Measurements from ENCODE around the gene EPHB1.
A peak's percentile ranks its signal among the peaks of the same experiment; 100 is the strongest.
"Not testable (repeated sequence)": the region's sequence is repeated elsewhere in the genome, so short reads cannot be mapped to it uniquely, and the experiment has no call there.

EPHB1 gene

DNA sequence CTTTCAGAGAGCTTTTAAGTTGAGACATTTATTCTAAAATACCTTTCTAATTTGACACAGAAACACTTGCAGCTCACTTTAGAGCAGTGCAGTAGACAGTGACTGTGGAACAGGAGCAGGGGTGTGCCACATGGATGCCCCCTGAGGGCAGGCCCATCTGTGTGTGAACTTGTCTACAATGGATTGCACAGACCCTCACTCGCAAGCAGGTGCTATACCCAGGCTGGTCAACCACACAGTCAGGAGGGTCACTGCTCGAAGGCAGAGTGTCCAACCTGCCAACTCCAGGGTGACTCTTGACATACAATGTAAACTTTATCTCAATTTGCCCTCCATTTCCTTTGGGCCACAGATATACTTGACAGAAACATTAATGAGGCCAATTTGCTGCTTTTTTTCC is 437.2 kb downstream of the EPHB1 start:
- DNase-seq, result no peak

- DNase-seq, result not testable (repeated sequence)
Measured at GRCh38 chr3:135233476-135233875, 438.4 kb downstream of the EPHB1 start.

DNA sequence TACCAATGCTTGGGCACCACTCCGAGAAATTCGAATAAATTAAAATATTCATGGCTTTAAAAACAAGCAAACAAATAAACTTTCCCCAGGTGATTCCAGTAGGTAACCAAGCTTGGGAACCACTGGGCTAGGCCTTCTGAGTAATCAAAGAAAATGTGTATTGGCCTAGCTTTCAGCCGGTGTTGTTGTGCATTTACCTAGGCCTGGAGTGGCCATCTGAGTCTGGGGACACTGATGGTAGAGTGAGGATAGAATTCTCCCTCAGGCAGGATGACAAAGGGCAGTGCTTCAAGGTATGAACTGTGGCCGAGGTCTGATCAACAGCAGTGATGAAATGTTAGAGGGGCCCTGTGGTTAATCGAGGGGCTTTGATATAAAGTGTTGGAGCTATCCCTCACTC is 440.5 kb downstream of the EPHB1 start:
- DNase-seq, result no peak

DNA sequence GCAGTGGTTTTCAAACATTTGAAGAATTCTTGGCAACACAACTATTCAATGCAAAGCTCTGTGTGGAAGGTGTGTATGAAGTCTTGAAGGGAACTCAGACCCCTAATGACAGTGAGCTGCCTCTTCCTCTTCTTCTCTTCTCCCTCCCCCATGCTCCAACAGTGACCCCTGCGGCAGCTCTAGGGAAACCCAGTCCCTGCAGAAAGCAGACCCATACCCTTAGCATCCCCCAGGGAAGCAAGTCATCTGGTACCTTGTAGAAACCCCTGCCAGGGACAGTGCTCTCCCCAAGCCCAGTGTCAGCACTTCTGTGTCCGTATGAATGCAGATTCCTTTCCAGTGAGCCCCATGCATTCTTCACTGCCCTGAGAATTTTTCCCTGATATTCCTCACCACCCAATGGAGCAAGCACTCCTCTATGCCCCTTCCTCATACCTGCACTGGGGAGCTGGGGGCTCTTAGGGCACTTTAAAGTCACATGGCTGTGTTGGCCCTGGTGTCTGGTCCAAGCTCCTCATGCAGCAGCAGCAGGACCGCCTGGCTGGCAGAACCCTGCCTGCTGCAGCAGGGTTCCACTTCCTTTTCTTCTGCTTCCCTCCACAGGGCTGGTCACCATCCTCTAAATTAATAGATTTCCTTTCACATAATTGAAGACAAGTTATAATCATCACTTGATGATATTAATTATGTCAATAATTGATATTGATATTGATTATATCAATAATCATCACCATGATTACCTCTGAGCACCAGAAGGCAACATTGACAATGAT is 442.5 kb downstream of the EPHB1 start:
- peak in 1 of 3 donors; percentile 9 for DNase-seq

DNA sequence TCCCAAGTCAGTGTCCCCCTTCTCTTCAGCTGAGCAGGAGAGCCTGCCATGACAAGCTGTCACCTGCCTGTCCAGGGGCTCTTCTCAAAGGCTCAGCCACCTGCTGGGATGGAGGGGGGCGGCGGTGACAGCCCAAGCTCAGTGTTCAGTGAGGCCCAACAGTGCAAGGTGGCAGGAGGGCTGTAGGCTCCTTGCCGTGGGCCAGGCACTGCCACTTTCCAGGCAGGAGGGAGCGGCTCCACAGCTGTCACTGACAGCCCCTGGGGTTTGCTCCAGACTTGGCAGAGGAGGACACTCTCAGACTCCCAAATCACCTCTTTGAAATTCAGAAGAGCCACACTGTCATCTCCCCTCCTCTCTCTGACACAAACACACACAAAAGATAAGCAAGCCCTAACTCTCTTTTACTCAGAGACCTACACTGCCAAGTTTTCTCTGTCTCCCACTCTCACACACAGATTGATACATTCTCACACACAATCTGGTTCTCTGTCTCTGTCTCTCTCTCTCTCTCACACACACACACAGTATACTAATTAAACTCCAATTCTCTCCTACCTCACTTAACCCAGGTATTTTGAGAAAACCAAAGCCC is 443.3 kb downstream of the EPHB1 start:
- DNase-seq, result no peak

DNA sequence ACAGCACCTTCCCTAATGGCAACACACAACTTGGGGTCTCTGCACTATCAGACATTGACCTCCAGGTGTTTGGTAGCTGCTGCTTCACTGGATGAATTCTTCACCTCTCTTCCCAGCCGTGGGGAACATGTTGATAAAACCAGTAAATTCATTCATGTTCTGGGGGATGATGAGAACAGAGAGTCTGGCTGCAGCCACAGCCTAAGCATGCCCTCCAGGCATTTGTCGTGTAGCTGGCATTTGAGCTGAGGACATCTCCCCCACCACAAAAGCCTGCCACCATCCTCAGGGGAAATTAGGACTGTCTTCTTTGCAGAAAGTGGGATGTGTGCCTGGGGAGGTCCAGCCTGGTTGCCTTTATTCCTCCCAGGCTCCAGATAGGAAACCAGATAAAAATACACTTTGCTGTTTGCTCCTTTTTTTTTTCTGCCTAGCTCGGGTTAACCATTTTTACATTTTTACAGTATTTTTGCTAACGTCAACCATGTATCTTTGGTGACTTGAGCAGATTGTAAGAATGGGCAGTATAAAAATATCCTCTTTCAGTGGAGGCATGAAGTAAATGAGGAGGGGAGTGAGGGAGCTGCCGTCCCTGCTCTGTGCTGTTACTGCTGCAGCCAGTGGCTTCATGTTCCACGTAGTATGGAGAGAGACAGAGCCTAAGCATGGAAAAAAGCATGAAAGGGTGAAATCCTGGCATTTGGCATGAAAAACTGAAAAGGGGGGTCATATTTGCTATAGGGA is 444.0 kb downstream of the EPHB1 start:
- DNase-seq, result no peak

DNA sequence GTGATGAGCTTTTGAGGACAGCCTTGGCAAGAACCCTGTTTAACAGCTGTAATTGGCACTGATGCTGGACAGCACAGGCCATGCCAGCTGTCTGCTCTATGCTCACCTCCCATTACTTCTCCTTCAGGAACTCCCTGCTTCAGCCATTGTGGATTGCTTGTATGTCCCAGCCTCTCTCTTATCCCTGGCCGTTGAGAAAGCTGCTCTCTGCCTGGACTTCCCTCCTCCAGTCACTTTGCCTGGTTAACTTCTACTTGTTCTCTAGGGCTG is 444.5 kb downstream of the EPHB1 start:
- no peak for DNase-seq

- peak in 2 of 3 donors; percentile 9 to 27 for DNase-seq
Measured at GRCh38 chr3:135240426-135240825, 445.4 kb downstream of the EPHB1 start.

GRCh38 chr3:135242285-135242684 is 447.2 kb downstream of the EPHB1 start:
- DNase-seq, result no peak

GRCh38 chr3:135243616-135244015 is 448.6 kb downstream of the EPHB1 start:
- DNase-seq, result no peak

DNA sequence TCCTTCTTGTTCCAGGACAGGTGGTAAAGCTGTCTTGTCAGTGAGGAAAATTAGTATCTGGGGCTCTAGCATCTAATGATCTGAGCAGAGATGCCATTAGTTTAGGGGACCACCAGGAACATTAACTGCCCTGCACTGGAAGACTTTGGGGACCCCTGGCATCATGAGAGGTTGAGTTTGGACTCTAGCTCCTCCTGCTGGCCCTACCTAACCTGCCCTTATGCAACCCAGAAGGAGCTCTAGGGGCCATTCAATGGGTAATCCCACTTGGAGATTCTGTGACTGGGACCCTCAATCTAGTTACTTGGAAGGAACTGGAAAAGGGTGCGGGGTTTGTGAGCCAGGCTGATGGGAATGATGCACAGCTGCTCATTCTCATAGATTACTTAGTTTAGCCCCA is 451.0 kb downstream of the EPHB1 start:
- no peak for DNase-seq

DNA sequence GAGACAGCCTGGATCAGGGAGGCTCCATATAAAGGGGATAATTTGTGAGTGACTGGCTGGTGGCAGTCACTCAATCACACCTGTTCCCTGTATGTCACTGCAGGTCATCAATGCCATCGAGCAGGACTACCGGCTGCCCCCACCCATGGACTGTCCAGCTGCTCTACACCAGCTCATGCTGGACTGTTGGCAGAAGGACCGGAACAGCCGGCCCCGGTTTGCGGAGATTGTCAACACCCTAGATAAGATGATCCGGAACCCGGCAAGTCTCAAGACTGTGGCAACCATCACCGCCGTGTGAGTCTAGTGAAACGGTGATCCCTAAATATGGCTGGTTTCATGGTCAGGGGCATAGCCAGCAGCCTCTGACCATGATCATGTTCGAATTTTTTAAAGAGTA is 453.2 kb downstream of the EPHB1 start:
- no peak for DNase-seq

- no peak for DNase-seq
Measured at GRCh38 chr3:135249186-135249585, 454.1 kb downstream of the EPHB1 start.

GRCh38 chr3:135258916-135259315 is 463.9 kb downstream of the EPHB1 start:
- DNase-seq, result no peak

- no peak for DNase-seq
Measured at GRCh38 chr3:135260025-135260424, 465.0 kb downstream of the EPHB1 start.

DNA sequence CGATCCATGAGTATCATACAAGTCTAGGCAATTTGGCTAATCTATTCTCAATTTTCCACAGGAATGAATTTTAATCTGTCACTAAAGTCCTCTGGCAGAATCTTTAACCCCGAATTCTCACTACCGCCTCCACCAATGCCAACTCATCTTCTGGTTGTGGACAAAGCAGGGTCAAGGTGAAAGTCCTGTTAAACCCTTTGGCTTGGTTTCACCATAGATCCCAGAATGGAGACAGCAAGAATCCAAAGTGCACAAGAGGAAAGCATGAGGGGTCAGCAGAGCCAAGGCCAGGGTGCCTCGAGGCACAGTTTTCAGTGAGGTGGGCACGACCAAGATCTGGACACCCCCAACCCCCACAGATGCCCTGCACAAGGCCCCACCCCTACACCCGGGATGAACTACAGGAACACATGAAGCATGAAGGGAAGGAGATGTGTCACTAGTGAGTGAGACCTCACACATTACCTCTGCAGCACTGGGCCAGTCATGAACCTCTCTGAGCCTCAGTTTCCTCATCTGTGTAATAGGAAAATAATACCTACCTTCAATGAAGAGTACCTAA is 466.2 kb downstream of the EPHB1 start:
- DNase-seq, result no peak

DNA sequence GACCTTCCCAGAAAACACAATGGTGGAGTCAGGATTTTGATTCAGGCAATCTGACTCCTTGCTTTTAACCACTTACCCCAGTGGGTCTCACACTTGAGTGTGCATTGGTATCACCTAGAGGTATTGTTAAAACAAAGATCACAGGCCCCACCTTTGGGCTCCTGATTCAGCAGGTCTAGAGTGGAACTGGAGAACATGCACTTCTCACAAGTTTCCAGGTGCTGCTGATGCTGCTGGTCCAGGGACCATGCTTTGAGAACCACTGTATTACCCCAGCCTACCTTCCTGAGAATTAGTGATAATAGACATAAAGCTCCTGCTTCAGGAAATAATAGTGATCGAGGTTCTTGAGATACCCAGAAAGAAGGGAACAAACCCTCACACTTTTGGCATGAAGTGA is 466.9 kb downstream of the EPHB1 start:
- DNase-seq, result no peak

DNA sequence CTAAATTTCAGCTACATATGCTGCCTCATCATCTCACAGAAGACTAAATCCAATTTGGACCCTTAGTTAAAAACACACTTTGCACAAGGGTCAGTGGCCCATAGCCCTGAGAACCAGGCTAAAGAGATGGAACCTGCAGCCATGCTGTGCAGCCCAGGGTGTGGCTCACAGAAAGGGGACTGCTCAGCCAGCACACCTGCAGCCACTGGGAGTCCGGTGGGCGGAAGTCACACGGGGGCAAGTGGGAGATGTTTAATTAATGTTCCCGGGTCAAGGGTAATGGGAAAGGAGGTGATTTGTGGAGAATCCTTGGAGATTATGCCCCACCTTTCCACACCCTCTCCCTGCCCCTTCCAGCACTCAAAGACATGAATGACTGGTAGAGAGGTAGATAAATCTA is 467.4 kb downstream of the EPHB1 start:
- no peak for DNase-seq

DNA sequence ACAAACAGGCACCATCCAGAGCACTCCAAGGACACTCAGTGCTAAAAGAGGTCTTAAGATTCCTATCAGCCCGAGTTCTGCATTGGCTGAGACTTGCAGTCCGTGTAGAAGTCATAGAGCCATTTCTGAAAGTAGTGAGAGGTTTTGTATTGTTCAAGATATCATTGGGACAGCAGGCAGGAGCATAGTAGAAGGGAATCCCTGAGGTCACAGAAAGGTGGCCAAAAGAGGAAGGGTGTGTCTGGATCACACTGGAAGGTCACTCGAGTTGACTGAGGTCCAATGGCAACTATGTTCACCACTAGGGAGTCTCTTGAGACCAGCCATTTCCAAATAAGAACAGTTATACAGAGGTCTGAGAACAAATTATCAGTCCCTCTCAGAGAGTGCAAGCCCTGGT is 468.3 kb downstream of the EPHB1 start:
- DNase-seq, result no peak

DNA sequence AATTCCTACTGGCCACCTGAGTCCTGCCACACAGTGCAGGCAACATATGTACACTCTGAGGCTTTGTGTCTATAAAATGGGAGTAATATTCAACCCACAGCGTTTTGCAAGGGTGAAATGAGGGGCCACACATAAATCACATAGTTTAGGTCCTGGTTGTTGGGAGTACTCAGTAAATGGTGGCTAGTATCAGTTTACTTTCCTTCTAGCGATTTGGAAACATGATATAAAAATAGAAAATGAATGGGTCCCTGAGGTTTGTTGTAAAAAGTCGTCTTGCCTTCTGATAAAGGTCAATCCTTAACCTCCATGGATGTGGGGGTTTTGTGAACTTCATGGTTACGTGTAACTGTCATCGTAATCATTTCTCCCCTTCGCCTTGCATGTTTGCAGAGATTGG is 472.4 kb downstream of the EPHB1 start:
- DNase-seq, result no peak

DNA sequence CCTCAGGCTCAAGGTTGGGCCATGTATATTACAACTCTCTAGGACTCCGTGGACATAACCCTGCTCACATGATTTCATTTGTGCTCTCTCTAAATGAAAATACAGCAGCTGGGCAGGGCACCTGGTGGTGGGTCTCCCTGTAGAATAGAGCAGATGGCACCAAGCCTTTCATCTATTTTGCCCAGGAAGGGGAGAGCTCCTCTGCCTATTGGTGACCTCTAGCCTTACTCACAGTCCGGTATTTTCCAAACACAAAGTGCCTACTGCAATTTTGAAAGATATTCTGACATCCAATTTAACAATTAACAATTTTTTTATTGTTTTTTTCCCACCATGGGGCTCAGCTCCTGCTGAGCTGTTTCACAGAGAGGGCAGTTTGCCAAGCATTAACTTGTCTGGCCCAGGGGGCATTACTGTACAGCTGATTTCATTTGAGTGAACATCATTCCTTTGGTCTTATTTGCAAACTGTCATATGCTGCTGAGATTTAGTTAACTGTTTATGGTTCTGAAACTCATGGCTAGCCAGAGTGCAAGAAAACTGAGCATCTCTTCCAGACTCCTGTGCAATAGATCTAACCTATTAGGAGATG is 474.0 kb downstream of the EPHB1 start:
- no peak for DNase-seq

DNA sequence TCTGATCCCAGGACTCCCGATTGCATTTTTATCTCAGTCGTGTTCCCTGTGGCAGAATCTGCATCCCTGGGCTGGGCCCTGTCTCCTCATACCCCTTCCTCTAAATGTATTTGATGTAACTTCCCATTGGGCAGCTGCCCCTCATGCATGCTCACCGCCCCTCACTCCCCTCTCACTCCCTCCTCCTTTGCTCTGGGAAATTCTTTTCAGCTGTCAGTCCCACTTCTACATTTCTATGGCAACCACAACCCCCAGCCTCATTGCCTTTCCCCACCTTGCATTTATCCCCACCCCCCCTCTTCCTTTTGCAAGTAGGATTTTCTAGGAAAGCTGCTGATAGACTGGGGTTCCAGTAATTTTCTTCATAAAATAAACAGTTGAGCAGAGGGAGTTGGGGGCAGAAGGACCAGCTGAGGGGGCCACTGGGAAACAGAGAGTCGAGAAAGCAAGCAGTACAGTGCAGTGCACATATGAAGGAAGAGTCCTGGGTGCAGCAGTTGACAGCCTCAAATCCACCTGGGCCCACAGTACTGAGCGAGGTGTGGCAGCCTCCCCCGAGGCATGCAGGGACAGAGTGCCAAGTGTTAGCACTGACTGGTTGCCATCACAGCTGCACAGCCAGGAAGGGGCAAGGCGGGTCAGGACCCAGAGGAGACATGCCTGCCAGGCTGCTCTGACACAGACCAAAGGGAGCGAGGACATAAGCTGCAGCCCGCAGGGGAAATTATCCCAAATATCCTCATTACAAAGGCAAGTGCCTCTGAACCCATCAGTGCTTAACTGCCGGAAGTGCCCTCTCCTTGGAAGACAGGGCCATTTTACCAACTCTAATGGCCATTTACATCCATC is 476.3 kb downstream of the EPHB1 start:
- DNase-seq, result no peak
